H1 (cell line): ENCODE measurements around the gene PYY.
A peak's percentile ranks its signal among the peaks of the same experiment; 100 is the strongest.

ENCODE experiments used
- TF ChIP-seq, protein P1 (sequence below), 3 experiments: IDR thresholded peaks; 1 replicate in 2 of 3; 2 replicates in 1 of 3; pipeline versions ENCODE4 v1.5.1 to v1.6.1; 2011; ENCODE audit warnings: low read length in 3 of 3, mild to moderate bottlenecking in 3 of 3, inconsistent platforms in 2 of 3, low read depth in 1 of 3, moderate library complexity in 1 of 3; ENCODE audit not compliant: insufficient read depth in 1 of 3; ENCODE audit errors: control extremely low read depth in 1 of 3
- TF ChIP-seq, protein P2 (sequence below): IDR thresholded peaks from 2 replicates; pipeline ENCODE4 v1.6.1; 2012; ENCODE audit warnings: inconsistent platforms

DNA sequence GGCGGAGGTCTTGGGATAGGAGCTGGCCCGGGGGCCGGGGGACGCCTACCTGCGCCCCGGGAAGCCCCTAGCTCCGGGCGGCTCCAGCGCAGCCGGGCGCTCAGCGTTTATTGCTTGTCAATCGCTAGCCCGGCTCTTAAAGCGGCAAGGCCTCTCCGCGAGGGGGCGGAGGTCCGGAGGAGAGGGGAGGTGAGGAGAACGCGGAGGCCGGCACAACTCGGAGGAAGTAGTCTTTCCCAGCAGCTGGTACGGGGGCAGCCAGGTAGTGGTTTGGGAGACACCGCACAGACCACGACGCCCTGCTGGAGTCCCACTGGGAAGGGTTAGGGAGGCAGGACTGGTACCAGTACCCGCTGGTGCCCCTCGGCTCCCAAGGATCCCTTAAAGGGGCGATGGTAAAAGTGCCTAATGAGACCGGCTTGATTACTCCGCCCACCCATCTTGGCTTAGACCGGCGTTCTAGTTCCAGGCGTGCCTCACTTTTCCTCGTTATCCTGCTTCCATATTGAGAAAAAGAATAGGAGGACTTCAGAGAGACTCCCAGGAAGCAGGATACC is 46.2 kb downstream of the PYY start, which contains the start of gene MPP2:
- TF ChIP-seq, protein P1, sequence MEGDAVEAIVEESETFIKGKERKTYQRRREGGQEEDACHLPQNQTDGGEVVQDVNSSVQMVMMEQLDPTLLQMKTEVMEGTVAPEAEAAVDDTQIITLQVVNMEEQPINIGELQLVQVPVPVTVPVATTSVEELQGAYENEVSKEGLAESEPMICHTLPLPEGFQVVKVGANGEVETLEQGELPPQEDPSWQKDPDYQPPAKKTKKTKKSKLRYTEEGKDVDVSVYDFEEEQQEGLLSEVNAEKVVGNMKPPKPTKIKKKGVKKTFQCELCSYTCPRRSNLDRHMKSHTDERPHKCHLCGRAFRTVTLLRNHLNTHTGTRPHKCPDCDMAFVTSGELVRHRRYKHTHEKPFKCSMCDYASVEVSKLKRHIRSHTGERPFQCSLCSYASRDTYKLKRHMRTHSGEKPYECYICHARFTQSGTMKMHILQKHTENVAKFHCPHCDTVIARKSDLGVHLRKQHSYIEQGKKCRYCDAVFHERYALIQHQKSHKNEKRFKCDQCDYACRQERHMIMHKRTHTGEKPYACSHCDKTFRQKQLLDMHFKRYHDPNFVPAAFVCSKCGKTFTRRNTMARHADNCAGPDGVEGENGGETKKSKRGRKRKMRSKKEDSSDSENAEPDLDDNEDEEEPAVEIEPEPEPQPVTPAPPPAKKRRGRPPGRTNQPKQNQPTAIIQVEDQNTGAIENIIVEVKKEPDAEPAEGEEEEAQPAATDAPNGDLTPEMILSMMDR (IDR thresholded peaks at IDR 0.05; ENCODE audit: control extremely low read depth in 1 of 3, insufficient read depth in 1 of 3, low read depth in 1 of 3, low read length in 3 of 3), result no peak
- TF ChIP-seq, protein P2, sequence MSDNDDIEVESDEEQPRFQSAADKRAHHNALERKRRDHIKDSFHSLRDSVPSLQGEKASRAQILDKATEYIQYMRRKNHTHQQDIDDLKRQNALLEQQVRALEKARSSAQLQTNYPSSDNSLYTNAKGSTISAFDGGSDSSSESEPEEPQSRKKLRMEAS, result peak; percentile 87
